ENCODE results near the gene ASB8.

ASB8 gene, protein sequence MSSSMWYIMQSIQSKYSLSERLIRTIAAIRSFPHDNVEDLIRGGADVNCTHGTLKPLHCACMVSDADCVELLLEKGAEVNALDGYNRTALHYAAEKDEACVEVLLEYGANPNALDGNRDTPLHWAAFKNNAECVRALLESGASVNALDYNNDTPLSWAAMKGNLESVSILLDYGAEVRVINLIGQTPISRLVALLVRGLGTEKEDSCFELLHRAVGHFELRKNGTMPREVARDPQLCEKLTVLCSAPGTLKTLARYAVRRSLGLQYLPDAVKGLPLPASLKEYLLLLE

DNA sequence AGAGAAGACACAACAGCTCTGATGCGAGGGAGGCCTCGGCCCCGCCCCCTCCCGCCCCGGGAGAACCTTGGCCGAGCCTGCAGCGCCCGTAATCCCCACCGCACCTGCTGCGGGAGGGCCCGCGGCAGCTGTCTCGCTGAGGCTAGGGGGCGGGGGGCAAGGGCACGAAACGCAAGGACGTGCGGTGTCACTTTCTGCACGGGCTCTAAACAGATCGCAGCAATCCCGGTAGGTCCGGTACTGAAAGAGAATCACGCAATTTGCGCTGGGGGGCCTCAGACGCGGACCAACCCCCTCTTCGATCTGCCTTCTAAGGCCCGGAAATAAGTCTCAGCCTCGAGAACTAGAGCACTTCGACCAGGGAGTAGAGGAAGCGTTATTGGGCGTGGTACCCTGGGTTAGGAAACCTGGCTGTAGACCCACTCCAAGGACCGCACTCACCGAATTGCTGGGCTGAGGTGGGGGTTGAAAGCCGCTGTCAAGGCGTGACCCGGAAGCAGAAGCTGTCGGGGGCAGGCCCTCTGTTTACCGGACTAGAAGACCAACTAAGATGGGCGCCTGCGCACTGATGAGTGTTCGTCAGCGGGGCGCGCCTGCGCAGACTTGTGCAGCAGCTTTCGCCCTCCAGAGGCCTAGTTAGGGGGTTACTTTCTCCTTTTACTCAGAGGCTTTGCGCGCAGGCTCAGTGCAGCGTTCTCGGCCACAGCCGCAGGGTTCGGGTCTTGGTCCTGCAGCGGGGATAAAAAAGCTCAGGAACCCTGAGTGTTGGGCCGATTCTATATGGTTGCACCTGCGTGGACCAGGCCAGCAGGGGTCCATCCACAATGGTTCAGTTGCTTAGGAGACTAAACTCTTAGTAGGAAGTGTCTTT is at the start of gene ASB8:
TSS of gene ASB8 (minus strand) at position 498 of the 871 bp plus-strand sequence. CDS start 4,019 bp downstream, outside the sequence.
- H3K4me3 ChIP-seq = peak within 1 kb of the TSS; percentile 64 to 94 (median 89)
- peak within 1 kb of the TSS in 20 of 21 experiments; percentile 67 to 91 (median 85) for H3K27ac ChIP-seq

DNA sequence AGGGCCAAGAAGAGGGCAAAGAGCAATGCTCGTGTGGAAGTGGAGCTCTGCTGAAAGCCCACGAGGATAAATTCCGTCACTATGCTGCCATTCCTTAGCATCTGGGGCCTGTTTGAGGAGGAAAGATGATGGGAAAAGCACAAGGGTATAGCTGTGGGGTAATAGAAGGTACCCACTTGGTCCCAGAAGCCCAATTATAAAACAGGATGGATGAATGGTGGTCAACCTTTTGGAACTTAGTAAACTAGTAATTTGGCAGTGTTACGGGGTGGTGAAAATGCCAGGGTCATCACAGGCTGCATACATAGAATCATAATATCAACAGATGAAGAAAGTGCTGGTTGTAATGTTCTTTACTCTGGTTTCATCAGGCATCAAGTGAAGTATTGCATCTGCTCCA is 45.9 kb upstream of the ASB8 start, which contains the start of gene OR10AD1:
TSS of gene OR10AD1 (minus strand) at position 101 of the 400 bp plus-strand sequence. CDS start at position 101, 0 bp downstream.
- Histone ChIP-seq H3K27ac (no peak within 1 kb of the TSS), H3K4me3 (no peak within 1 kb of the TSS)

DNA sequence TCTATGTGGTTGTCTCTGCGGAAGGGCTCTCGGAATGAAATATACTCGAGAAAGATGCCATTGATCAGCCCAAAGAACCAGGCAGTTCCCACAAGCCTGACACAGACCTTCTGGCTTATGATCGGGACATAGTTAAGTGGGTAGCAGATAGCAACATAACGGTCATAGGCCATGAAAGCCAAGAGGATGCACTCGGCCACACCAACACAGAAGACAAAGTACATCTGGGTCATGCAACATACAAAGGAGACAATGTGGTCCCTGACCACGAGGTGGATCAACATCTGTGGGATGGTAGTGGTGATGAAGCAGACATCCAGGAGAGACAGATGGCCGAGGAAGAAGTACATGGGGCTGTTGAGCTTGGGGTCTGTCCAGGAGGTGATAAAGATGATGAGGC is 45.5 kb upstream of the ASB8 start:
- no peak overlapping the region for H3K4me3 ChIP-seq
- H3K27ac ChIP-seq = no peak overlapping the region

DNA sequence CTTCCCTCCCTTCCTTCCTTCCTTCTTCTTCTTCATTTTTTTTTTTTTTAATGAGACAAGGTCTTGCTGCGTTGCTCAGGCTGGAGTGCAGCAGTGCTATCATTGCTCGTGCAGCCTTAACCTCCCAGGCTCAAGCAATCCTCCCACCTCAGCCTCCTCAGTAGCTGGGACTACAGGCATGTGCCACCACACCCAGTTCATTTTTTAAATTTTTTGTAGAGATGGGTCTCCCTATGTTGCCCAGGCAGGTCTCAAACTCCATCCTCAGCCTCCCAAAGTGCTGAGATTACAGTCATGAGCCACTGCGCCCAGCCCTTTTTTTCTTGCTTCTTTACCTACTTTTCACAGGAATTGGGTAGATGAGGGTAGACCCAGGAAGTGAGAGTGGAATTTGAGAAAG is 44.2 kb upstream of the ASB8 start:
- Histone ChIP-seq H3K27ac (no peak overlapping the region), H3K4me3 (no peak overlapping the region)

DNA sequence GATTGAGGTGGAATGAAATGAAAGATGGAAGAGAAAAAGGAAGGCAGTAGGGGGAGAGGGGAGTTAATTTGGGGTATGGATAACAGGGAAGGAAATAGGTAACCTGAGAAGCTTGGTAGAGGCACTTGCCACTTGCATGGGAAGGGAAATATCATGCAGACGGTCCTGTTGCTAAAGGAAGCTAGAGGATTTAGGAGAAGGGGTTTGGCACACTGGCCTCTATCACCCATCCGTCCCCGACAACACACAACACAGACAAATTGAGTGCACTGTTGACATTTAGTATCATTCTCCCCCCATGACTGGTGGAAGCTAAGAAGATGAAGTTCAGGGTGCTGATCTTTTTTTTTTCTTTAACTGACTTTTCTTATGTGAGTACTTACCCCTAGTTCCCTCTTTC is 43.8 kb upstream of the ASB8 start:
- Histone ChIP-seq H3K27ac (no peak overlapping the region), H3K4me3 (no peak overlapping the region)

DNA sequence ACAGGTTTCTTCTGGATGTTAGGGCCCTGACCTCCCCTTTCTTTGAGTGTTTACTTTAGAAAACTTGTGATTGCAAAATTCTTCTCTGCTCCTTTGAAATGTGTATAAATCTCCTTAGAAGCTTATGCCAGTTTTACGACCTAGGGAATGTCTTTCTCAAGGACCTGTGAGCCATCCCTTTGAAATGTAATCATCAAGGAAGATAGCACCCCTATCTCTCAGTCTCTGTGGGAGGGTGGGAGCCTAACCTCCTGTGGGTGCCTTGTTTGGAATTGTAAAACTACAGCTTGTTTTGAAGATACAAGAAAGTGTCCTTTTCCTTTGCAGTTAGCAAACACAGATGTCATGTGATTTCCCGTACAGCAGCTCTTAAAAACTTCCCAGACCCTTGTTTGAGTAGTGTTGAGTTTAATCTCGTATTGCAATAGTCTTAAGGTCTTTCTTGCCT is 42.5 kb upstream of the ASB8 start:
- Histone ChIP-seq H3K4me3 (no peak overlapping the region), H3K27ac (peak overlapping the region in 6 of 21 experiments; percentile 11 to 97 (median 96))

DNA sequence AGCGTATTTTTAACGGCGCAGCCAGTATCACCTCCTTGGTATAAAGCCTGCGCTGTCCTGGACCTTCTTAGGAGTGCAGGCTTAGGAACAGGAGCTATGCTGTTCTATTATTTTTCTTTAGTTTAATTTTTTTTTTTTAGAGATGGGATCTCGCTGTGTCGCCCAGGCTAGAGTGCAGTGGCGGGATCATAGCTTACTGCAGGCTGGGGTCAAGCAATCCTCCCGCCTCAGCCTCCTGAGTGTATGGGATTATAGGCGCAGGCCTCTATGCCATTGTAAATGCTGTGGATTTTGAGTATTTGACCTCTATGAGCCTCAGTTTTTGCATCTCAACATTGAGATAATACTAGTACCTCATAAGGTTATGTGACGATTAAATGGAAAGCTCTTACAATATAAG is 41.7 kb upstream of the ASB8 start:
- H3K27ac ChIP-seq = peak overlapping the region; percentile 79 to 98 (median 95)
- peak overlapping the region; percentile 50 to 81 (median 69) for H3K4me3 ChIP-seq

DNA sequence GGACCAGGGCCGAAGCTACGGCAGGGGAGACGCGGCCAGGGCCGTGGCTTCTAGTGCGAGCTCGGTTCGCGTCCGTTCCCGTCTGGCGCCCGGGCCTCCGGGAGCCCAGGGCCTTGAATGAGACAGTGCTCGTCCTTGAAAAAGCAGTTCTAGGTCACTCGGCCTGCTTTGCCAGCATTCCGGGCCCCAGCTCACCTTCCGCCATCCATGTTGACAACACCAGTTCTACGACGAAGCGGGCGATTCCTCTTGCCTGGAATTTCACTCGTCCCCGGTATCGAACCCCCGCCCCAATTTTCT is 41.3 kb upstream of the ASB8 start:
- peak overlapping the region; percentile 79 to 98 (median 95) for H3K27ac ChIP-seq

DNA sequence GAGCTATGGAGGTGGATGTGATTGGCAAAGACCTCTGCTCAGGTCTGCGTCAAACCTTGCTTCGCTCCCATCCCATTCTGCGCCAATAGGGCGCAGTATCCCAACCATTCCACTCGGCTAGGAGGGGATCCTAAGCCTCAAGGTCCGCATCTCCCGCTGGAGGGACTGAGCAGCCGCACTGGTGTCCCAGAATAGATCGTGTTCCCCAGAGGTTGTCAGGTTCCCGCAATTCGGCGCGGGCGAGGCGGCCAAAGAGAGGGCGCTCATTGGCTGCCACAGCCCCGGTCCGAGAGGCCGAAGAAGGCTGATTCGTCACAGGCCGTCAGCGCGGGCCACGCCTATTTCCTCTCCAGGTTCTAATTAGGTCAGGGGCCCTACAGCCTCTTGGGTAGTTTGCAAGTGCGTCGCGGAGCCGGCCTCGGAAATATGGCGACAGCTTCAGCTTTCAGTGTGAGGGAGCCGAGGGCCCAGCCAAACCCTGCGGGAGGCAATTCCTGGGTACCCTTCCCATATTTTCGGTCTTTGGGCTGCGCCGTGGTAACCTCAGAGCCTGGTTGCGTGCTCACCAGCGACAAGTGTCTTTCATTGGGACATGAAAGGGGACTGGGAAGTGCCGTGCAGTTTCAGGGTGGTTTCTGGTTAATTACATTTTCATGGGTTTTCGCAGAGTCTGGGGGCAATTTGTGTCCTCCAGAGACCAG is 40.8 kb upstream of the ASB8 start:
- Histone ChIP-seq H3K4me3 (peak overlapping the region; percentile 50 to 81 (median 69)), H3K27ac (peak overlapping the region; percentile 79 to 98 (median 95))

More for the DNA sequence above, 41.3 kb upstream of the ASB8 start:
- H3K4me3 ChIP-seq = peak overlapping the region; percentile 50 to 81 (median 69)

DNA sequence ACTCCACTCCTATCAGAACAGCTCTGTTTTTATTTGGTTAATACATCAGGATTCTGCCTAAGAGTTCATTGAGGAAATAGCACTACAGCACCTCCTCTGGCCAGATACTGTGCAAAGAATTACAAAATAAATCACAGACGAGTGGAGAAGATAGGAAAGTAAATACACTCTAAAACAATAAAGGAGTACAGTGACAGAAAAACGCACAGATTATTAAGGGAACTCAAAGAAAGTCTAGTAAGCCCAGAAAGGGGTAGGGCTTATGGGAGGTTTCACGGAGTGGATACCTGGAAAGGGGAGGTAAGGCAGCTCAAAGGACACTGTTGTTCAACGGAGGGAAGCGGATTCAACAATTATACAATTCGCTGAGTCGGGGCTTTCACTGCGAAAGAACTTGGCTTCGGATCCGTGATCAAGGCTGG is 40.2 kb upstream of the ASB8 start:
- Histone ChIP-seq H3K27ac (peak overlapping the region; percentile 79 to 98 (median 95)), H3K4me3 (peak overlapping the region; percentile 50 to 81 (median 69))

DNA sequence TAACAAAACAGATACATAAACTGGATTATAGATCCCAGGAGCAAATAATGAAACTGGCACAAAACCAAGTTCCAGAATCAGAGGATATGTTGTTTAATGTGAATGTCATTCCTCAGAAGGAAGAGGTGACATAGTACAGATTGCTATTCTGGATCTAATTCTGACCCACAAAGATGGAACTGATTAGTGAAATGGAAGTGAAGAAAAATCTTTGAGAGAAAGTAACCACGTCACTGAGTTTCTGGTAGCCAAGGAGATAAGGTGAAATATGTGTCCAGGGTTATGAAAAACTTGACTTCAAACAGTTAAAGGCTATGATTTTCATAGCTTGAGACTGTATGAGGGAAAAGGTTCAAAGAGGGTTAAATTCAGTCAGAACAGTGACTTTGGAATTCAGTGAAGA is 37.5 kb upstream of the ASB8 start:
- Histone ChIP-seq H3K4me3 (no peak overlapping the region), H3K27ac (no peak overlapping the region)

DNA sequence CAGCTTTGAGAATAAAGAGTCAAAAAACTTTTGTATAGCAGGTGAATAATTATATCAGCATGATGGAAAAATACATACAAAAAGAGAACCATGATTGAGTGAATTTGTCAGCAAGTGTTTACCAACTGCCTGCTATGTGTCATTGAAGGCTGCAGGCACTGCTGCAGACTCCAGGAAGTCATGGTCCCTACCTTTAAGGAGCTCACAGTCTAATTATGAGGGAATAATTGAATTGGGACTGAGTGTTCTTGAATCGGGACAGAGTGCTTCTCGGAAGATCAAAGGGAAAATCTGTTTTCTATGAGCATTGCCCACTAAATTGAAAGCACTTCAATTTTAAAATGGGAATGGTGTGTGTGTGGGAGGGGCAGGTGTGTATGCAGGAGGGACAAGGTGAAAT is 36.3 kb upstream of the ASB8 start:
- H3K27ac ChIP-seq = no peak overlapping the region
- no peak overlapping the region for H3K4me3 ChIP-seq

DNA sequence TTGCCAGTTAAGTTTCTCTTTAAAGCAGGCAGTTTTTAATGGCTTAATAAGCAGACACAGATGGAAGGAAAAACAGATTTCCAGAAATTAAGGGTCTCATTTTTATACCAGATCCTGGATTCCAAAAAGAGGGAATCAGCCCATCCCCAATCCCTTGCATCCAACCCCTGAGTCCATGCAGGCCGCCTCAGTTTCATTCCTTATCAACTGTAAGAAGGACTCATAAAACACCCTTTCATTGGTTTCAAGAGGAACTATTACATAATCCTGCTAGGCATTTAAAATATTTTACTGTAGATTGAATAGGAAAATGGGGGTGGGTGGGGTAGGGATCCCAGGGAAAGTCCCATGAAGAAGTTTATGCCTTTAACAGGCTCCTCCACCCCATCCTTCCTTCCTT is 35.5 kb upstream of the ASB8 start:
- no peak overlapping the region for H3K27ac ChIP-seq
- H3K4me3 ChIP-seq = no peak overlapping the region

DNA sequence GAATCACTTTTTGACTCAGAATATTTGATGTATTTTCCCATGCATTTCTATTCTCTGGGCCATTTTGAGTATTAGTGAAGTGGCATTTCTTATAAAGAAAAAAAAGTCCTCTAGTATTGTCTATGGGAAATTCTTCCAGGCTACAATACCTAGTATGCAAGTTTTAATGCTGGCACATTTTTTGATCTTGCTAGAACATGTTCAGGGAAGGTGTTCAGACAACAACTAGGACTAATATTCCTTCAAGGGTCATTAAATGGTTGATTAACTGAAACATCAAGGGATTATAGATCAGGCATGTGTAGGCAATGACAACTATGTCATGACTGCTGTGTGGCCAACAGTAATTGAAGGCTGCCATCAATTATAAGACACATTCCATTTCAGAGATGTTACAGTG is 33.8 kb upstream of the ASB8 start:
- Histone ChIP-seq H3K4me3 (no peak overlapping the region), H3K27ac (no peak overlapping the region)

DNA sequence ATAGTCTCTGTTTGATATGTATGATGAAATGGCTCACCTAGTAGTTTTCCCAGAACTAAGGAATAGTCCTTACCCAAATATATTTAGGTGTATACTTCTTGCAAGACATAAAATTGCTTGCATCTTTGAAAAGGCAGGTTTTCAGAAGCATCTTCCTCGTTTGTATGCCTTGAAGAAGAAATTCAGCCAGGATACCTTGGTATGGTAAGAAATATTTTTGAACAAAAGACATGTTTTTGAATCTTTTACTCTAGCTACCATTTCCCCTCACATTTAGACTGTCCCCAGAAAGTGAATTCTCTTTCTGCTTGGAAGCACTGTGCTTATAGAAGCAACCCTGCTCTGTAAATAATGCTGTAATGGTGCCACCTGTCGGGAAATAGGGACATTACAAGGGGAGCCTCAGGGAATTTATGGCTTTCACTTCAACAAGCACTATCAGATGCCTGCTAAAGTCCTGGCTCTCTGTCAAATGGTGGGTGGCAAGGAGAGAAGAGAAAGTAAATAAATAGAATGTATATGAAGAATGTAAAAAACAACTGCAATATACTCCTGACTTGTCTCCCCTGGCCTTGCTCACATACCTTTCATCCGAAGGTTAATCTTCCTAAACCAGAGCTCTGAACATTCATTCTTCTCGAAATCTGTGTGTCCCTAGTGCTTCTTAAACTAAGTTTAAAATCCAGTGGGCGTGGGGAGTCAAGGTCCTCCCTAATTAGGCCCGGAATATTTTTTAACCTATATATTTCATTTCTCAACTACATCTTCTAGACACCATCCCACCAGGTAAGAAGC is 32.2 kb upstream of the ASB8 start:
- Histone ChIP-seq H3K27ac (no peak overlapping the region), H3K4me3 (no peak overlapping the region)

DNA sequence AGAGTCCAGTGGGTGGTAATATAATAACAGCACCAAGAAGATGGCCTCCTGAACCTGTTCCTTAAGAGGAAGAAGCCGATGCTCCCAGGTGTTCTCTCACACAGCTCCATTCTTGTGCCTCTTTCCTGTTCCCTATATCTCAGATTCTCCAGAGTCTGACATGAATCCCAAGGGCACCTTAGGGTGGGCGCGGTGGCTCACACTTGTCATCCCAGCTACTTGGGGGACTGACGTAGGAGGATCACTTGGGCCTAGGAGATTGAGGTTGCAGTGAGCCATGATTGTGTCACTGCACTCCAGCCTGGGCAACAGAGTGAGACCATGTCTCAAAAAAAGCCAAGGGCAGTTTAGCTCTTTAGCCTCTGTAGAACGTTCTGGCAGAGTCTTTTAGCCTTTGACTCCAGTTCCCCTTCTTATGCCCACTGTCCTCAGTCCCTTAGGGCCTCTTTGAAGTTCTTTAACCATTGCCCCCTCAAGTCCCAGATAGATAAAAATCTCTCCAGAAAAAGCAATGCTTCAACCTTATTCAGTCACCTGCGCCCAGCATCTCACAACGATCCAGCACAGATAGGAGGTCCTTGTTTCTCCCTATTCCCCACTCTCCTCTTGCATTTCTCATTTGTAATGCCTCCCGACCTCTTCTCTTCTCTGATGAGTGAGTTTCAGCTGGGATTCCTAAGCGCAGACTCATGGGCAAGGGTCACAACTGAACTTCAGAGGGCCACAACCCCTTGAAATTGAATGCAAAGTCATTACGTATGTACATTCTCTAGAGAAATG is 30.8 kb upstream of the ASB8 start:
- no peak overlapping the region for H3K27ac ChIP-seq
- no peak overlapping the region for H3K4me3 ChIP-seq

DNA sequence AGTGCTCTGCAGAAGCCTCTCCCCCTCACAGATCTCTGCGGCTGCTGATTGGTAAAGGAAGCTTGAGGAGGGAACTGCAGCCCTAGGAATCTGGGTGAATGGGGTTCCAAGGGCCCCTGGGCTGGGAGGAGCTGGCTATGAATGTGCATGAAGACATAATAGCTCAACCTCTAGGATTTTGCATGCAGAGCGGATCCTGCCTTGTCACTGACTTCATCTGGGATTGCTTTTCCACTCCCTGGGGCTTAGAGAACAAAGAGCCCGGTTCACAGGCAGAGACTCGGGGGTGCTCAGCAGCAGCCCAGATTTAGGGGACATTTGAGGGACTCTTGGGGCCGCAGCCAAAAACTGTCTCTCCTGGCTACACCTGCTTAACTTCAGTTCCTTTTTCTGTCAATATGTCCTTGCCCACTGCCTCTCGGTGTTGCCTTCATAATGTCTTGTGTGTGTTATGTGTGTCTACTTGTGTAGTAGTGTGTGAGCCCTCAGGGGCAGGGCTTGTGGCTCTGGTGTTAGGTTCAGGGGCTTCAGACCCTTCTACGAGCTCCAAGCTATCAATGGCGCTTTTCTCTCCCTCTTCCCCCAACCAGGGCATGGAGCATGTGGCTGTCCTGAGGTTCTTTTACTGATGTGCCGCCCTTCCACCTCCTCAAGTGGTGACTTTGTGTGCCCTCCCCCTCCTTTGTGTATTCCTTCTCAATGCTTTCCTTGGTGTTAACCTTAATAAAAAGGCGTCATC is 28.0 kb upstream of the ASB8 start:
- Histone ChIP-seq H3K27ac (no peak overlapping the region), H3K4me3 (no peak overlapping the region)

DNA sequence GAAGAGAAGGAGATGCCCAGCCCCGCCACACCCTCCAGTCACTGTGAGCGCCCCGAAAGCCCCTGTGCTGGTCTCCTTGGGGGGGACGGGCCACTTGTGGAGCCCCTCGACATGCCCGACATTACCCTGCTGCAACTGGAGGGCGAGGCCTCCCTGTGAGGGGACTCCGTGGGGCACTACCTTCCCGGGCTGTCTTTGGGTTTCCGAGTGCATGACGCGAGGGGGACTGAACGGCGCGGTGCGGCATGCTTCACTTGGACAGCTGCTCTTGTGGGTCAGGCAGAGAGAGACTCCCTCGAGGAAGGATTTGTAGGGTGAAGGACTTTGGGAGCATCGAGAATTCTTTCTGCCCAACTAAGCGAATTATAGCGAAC is 27.2 kb upstream of the ASB8 start:
- H3K27ac ChIP-seq = no peak overlapping the region
- peak overlapping the region in 2 of 7 experiments; percentile 54 to 70 for H3K4me3 ChIP-seq

Measured in skin epidermis (tissue), 12 donors.